ENCODE measurements around the gene ECSCR.

DNA sequence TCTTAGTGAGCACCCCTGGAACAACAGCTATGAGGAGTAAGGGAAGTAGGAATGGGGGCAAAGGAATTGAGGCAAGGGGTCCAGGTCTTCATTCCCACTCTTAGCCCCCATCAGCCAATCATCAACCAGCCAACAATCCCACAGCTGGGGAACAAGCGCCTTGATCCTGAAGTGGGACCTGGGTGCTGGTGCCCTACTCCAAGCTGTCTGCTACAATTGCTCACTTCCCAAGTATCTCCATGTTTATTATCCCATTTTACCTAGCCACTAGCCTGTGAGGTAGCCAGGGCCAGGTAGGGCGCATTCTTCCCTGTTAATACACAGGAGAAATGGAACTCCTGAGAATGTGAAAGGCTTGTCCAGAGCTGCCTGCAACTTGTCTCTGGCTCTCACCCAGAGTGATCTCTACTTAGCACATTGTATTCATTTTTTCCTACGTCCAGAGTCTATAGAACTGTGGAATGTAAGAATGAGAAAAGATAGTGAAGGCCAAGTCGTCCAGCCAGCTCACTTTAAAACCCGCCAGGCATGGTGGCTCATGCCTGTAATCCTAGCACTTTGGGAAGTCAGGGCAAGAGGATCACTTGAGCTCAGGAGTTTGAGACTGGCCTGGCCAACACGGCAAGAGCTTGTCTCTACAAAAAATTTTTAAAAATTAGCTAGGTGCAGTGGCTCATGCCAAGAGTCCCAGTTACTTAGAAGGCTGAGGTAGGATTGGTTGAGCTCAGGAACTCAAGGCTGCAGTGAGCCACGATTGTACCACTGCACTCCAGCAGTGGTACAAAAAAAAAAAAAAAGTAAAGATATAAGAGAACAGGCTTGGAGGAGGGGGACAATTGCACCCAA is 17.0 kb downstream of the ECSCR start:
- TF ChIP-seq EZH2 (IDR thresholded peaks at IDR 0.05; ENCODE audit: borderline replicate concordance, low read depth, low read length, severe bottlenecking) (no peak), CTCF (IDR thresholded peaks at IDR 0.05; ENCODE audit: extremely low read depth in 1 of 2, insufficient read depth in 1 of 2, low read depth in 1 of 2, low read length in 2 of 2) (no peak), POLR2AphosphoS5 (IDR thresholded peaks at IDR 0.05; ENCODE audit: insufficient read depth, low read depth, low read length) (peak; percentile 70), FOS (IDR thresholded peaks at IDR 0.05; ENCODE audit: borderline replicate concordance, insufficient read depth, low read length) (no peak), POLR2A (IDR thresholded peaks at IDR 0.05; ENCODE audit: low read depth, low read length) (peak; percentile 54), MYC (IDR thresholded peaks at IDR 0.05; ENCODE audit: low read depth, low read length) (no peak), JUN (IDR thresholded peaks at IDR 0.05; ENCODE audit: borderline replicate concordance, insufficient read depth, insufficient read length, low read depth) (no peak)
- TF ChIP-seq, protein P1, sequence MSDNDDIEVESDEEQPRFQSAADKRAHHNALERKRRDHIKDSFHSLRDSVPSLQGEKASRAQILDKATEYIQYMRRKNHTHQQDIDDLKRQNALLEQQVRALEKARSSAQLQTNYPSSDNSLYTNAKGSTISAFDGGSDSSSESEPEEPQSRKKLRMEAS (IDR thresholded peaks at IDR 0.05; ENCODE audit: insufficient read depth, insufficient read length) = no peak
